Measurements from ENCODE around the gene MOB2.

DNA sequence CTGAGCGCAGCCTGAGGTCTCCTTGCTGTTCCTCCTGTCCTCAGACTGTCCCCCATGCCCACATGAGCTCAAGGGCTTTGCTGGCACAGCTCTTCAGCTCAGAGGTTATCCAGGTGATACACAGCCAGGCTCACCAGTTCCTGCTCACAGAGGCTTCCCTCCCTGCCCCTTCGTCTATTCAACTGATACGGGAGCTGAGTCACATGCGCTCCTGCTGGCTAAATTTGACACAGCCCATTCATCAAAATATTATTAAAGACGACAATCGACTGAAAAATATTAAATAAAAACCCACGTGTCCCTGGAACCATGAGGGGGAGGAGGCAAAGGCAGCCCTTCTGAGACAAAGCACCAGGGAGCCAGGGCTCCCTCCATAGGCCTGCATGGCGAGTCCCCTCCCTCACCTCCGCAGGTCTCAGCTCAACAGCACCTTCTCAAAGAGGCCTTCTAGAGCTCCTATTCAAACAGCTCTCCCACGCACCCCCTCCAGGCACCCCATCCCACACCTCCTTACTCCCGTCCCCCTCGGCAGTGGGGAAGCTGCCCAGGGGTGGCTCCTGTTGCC, 45.0 kb upstream of the MOB2 start:
- TF ChIP-seq EP300 (IDR thresholded peaks at IDR 0.05) = no peak
- no peak for TF ChIP-seq POLR2A (IDR thresholded peaks at IDR 0.05)

Measured in gastroesophageal sphincter (tissue), 2 donors.